ENCODE results near the gene APOA5. TPM values are rescaled to one million over a fixed set of nuclear protein-coding genes. Genes with fewer than 3 reads are reported as not detected.

The APOA5 gene
- total RNA-seq, 1 experiment from 2014 or later, result not detected

GRCh38 chr11:116833816-116834534 is 42.3 kb upstream of the APOA5 start:
- Histone ChIP-seq H3K9ac (ENCODE audit: low read length) (no peak overlapping the region), H3K36me3 (ENCODE audit: low read depth, low read length) (no peaks in the 10 kb centered on the region), H3K4me1 (ENCODE audit: insufficient read depth, low read length) (peaks cover 7% of the 10 kb centered on the region), H3K79me2 (ENCODE audit: low read length) (no peaks in the 10 kb centered on the region), H3K9me2 (replicated peaks; ENCODE audit: low read length) (no peaks in the 10 kb centered on the region), H3K27me3 (ENCODE audit: low read length) (no peaks in the 10 kb centered on the region), H3F3A (ENCODE audit: low read length, unreplicated experiment) (no peaks in the 10 kb centered on the region), H3K9me3 (ENCODE audit: low read length) (no peaks in the 10 kb centered on the region), H3K4me3 (ENCODE audit: low read length) (no peak overlapping the region), H4K20me1 (ENCODE audit: low read length) (no peaks in the 10 kb centered on the region), H3K27ac (ENCODE audit: low read length) (no peak overlapping the region), H2AFZ (ENCODE audit: low read length) (no peak overlapping the region), H3K4me2 (ENCODE audit: low read length) (no peak overlapping the region)
- no peak for TF ChIP-seq EZH2phosphoT487 (IDR thresholded peaks at IDR 0.05; ENCODE audit: borderline replicate concordance, low read length)
- TF ChIP-seq, protein P1, sequence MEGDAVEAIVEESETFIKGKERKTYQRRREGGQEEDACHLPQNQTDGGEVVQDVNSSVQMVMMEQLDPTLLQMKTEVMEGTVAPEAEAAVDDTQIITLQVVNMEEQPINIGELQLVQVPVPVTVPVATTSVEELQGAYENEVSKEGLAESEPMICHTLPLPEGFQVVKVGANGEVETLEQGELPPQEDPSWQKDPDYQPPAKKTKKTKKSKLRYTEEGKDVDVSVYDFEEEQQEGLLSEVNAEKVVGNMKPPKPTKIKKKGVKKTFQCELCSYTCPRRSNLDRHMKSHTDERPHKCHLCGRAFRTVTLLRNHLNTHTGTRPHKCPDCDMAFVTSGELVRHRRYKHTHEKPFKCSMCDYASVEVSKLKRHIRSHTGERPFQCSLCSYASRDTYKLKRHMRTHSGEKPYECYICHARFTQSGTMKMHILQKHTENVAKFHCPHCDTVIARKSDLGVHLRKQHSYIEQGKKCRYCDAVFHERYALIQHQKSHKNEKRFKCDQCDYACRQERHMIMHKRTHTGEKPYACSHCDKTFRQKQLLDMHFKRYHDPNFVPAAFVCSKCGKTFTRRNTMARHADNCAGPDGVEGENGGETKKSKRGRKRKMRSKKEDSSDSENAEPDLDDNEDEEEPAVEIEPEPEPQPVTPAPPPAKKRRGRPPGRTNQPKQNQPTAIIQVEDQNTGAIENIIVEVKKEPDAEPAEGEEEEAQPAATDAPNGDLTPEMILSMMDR (conservative IDR thresholded peaks at IDR 0.05; ENCODE audit: low read depth, low read length), result no peak
- no peak for TF ChIP-seq EZH2 (IDR thresholded peaks at IDR 0.05; ENCODE audit: low read length, unreplicated experiment)
- POLR2A ChIA-PET (ENCODE audit: unreplicated experiment), result no interaction called here
- no TSS peak for BruUV-seq (replicated peaks)
- DNase-seq (no peak), ATAC-seq (no peak)
- intact Hi-C loops (cut with micrococcal nuclease), result loop anchor here (2.0 kb wide), 1 partner anchor 45 kb away; the partner anchor contains the start of gene ZPR1
- CTCF ChIA-PET, result interaction anchor here (0.6 kb wide), 1 partner anchor 21 kb away, joined by 3 read pairs; no protein-coding TSS in a partner anchor

DNA sequence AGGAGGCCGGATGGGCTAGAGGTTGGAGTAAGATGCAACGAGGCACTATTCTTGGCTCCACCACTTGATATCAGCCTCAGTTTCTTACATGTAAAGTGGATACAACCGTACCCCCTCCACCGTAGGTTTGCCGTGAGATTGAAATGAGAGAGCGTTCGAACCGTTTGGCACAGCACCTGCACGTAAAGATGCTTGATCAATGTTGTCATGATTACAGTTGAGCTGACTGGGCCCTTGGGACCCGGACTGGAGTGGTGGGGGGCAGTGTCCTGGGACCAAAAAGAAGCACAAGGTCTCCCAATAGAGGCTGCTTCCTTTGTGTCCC is 41.8 kb upstream of the APOA5 start:
- no TSS peak for BruUV-seq (replicated peaks)
- H3K79me2 ChIP-seq (ENCODE audit: low read length), result no peaks in the 10 kb centered on the region
- TF ChIP-seq EZH2 (IDR thresholded peaks at IDR 0.05; ENCODE audit: low read length, unreplicated experiment) (no peak), EZH2phosphoT487 (IDR thresholded peaks at IDR 0.05; ENCODE audit: borderline replicate concordance, low read length) (no peak)
- TF ChIP-seq, protein P1 (conservative IDR thresholded peaks at IDR 0.05; ENCODE audit: low read depth, low read length), result no peak
- no peaks in the 10 kb centered on the region for H3K27me3 ChIP-seq (ENCODE audit: low read length)
- no peak for ATAC-seq
- intact Hi-C loops (cut with micrococcal nuclease), result no loop called here
- H3K4me1 ChIP-seq (ENCODE audit: insufficient read depth, low read length), result peaks cover 7% of the 10 kb centered on the region
- no peaks in the 10 kb centered on the region for H3K9me2 ChIP-seq (replicated peaks; ENCODE audit: low read length)
- H3F3A ChIP-seq (ENCODE audit: low read length, unreplicated experiment), result no peaks in the 10 kb centered on the region
- no peaks in the 10 kb centered on the region for H4K20me1 ChIP-seq (ENCODE audit: low read length)
- no peak overlapping the region for H3K4me3 ChIP-seq (ENCODE audit: low read length)
- H3K27ac ChIP-seq (ENCODE audit: low read length), result no peak overlapping the region
- H2AFZ ChIP-seq (ENCODE audit: low read length), result no peak overlapping the region
- H3K36me3 ChIP-seq (ENCODE audit: low read depth, low read length), result no peaks in the 10 kb centered on the region
- no peaks in the 10 kb centered on the region for H3K9me3 ChIP-seq (ENCODE audit: low read length)
- H3K9ac ChIP-seq (ENCODE audit: low read length), result no peak overlapping the region
- DNase-seq, result no peak
- ChIA-PET POLR2A (ENCODE audit: unreplicated experiment) (no interaction called here), CTCF (no interaction called here)
- no peak overlapping the region for H3K4me2 ChIP-seq (ENCODE audit: low read length)

All from PC-3 (cell line).